A673 (cell line): ENCODE data around the gene ZNF445.

Source experiments
- EZH2 ChIP-seq: fragments of 200-600 bp; sonication (generic); IDR thresholded peaks from 2 replicates; pipeline ENCODE4 v1.6.1; 2017; ENCODE audit warnings: borderline replicate concordance, low read depth, mild to moderate bottlenecking, mixed read lengths, antibody characterized with exemption, low read length; ENCODE audit not compliant: poor library complexity, severe bottlenecking
- TF ChIP-seq, protein P1 (sequence below): fragments of 300-800, 200-600 bp; sonication (generic); conservative IDR thresholded peaks from 2 replicates; pipeline ENCODE4 v1.5.1; 2017; ENCODE audit warnings: low read depth, mild to moderate bottlenecking, antibody characterized with exemption, low read length, moderate library complexity, mixed read lengths

DNA sequence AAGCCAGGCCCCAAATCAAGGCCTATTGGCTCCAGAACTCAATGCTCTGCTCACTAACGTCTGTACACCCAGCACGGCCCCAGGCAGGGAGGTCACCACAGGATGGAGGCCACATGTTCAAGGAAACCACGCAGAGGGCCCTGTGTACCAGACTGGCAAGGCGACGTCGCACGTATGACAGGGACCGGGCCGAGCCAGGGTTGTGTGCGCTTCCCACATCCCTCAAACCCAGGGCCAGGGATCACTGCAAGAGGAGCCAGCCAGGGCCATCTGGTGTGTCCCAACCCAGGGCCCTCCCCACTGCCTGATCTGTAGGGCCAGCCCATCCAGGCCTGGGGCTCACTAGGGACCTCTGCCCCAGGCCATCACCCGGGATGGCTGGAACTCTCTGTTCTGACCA lies 62.0 kb downstream of the ZNF445 start:
- TF ChIP-seq, protein P1, sequence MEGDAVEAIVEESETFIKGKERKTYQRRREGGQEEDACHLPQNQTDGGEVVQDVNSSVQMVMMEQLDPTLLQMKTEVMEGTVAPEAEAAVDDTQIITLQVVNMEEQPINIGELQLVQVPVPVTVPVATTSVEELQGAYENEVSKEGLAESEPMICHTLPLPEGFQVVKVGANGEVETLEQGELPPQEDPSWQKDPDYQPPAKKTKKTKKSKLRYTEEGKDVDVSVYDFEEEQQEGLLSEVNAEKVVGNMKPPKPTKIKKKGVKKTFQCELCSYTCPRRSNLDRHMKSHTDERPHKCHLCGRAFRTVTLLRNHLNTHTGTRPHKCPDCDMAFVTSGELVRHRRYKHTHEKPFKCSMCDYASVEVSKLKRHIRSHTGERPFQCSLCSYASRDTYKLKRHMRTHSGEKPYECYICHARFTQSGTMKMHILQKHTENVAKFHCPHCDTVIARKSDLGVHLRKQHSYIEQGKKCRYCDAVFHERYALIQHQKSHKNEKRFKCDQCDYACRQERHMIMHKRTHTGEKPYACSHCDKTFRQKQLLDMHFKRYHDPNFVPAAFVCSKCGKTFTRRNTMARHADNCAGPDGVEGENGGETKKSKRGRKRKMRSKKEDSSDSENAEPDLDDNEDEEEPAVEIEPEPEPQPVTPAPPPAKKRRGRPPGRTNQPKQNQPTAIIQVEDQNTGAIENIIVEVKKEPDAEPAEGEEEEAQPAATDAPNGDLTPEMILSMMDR, result no peak
- TF ChIP-seq EZH2, result no peak
